GM19455 (cell line): ENCODE measurements around the gene TBC1D4.

Experiments used
- ATAC-seq: cut with Tn5 transposase; IDR thresholded peaks from one replicate; pipeline ENCODE4 v1.9.1; 2021; ENCODE audit not compliant: unreplicated experiment

TBC1D4 gene, protein sequence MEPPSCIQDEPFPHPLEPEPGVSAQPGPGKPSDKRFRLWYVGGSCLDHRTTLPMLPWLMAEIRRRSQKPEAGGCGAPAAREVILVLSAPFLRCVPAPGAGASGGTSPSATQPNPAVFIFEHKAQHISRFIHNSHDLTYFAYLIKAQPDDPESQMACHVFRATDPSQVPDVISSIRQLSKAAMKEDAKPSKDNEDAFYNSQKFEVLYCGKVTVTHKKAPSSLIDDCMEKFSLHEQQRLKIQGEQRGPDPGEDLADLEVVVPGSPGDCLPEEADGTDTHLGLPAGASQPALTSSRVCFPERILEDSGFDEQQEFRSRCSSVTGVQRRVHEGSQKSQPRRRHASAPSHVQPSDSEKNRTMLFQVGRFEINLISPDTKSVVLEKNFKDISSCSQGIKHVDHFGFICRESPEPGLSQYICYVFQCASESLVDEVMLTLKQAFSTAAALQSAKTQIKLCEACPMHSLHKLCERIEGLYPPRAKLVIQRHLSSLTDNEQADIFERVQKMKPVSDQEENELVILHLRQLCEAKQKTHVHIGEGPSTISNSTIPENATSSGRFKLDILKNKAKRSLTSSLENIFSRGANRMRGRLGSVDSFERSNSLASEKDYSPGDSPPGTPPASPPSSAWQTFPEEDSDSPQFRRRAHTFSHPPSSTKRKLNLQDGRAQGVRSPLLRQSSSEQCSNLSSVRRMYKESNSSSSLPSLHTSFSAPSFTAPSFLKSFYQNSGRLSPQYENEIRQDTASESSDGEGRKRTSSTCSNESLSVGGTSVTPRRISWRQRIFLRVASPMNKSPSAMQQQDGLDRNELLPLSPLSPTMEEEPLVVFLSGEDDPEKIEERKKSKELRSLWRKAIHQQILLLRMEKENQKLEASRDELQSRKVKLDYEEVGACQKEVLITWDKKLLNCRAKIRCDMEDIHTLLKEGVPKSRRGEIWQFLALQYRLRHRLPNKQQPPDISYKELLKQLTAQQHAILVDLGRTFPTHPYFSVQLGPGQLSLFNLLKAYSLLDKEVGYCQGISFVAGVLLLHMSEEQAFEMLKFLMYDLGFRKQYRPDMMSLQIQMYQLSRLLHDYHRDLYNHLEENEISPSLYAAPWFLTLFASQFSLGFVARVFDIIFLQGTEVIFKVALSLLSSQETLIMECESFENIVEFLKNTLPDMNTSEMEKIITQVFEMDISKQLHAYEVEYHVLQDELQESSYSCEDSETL (N-terminal part only)

DNA sequence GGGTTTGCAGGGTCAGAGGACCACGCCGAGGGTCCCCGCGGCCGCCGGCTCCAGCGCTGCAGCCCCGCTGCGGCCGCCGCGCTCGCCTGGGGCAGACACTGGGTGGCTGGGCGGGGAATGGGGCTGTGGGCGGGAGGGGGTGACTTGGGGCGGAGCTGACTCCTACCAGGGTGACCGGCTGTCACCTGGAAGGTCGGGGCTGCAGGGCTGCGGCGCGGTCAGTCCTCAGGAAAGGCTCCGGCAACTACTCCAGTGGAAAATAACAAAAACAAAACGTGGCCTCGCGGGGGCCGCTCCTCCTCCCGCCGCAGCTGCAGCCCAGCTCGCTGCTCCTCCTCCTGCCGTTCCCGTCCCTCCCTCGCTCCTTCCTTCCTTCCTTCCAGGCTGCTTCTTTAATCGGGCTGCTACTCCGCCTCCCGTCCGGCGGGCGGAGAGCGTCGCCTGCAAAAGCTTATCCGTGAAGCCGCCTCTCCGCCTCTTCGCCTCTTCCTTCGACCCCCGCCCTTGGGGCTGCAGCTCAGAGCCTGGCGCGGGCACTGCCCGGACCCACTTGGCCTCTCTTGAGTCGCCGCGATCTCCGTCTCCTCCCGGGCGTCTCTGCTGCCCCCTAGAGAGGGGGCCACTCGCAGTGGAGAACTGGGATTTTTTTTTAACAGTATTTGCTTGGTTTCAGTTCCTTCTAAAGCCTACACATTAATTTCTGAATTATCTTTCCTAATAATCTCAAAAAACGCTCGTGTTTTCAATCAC, at the start of gene TBC1D4:
Gene TBC1D4 (minus strand): TSS at position 100 of the 750 bp plus-strand sequence. CDS start 402 bp downstream, outside the sequence.
- peak; percentile 82 for ATAC-seq

- no peak for ATAC-seq
Measured at GRCh38 chr13:75530549-75530961, 48.6 kb upstream of the TBC1D4 start.

DNA sequence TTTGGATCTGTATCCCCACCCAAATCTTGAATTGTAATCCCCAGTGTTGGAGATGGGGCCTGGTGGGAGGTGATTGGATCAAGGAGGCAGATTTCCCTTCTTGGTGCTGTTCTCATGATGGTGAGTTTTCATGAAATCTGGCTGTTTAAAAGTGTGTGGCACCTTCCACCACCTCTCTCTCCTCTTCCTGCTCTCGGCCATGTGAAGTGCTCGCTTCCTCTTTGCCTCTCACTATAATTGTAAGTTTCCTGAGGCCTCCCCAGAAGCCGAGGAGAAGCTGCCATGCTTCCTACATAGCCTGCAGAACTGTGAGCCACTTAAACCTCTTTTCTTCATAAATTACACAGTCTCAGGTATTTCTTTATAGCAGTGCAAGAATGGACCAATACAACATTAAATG, 40.0 kb upstream of the TBC1D4 start:
- ATAC-seq, result no peak

DNA sequence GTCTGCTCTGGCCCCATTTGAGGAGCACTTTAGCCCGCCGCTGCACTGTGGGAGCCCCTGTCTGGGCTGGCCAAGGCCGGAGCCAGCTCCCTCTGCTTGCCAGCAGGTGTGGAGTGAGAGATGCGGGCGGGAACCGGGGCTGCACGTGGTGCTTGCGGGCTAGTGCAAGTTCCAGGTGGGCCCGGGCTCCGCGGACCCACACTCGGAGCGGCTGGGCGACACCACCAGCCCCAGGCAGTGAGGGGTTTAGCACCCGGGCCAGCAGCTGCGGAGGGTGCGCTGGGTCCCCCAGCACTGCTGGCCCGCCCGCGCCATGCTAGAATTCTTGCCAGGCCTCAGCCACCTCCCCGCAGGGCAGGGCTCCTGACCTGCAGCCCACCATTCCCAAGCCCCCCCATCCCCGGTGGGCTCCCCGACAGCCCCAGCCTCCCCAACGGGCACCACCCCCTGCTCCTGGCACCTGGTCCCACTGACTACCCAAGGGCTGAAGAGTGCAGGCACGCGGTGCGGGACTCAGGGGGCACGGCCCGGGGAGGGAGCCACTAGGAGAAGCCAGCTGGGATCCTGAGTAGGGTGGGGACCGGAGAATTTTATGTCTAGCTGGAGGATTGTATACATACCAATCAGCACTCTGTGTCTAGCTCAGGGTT, 36.6 kb upstream of the TBC1D4 start:
- no peak for ATAC-seq

DNA sequence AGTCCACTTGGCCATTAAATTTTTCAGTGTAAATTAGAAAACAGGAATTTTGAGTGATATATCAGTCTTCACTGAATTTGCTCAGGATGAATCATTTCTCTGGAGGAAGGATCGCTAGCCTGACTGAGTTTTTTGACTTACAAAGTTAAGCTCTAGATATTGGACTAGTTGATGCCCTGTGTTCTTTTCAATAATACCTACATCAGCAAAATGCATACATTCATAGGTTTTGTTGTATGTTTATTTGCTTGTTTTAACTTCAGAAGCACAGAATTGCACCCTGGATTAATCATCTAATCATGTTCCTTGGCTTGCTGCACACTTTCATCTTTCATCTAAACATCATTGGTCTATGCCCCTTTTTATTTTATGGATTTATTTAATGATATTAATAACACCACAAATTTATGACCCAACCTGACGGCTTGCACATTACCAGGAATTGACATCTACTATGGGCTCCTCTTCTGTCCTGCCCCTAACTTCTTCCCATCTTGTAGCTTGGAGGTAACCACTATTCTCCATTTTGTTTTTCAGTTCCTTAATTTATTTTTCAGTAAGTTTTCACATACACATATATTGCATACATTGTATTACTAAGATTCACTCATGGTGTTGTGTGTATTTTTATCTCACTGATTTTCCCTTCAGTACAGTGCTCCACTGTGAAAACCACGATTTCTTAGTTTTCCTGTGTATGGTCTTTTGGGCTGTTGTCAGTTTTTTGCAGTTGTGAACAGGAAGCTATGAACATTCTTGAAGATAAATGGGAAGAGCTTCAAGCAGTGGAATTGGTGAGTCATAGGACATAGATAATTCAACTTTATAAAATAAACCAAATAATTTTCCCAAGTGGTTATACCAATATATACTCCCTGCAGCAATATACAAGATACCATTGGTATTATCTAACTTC, 32.4 kb upstream of the TBC1D4 start:
- no peak for ATAC-seq

GRCh38 chr13:75513271-75513670, 31.3 kb upstream of the TBC1D4 start:
- no peak for ATAC-seq

- peak; percentile 87 for ATAC-seq
Measured at GRCh38 chr13:75512253-75512652, 30.3 kb upstream of the TBC1D4 start.

DNA sequence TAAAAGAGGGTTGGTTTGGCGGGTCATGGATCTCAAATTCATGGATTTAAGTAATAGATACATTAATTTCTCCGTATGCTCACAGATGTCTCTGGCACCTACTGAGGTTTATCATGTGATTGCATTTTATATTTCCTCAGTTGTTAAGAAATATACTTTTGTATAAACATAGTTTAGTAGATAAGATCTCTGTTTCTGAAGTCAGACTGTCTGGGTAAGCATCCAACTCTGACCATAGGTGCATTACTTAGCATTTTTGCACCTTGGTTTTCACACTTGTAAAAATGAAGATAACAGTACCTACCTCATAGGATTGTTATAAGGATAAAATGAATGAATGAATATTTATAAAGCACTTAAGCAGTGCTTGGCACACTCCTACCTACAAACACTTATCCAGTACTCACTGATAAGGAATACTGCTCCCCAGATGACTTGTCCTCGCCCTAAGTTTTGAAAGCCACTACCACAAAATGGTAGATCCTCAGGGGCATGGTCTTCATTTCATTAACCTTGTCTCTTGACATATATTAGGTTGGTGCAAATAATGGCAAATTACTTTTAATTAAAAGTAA, 29.2 kb upstream of the TBC1D4 start:
- no peak for ATAC-seq

DNA sequence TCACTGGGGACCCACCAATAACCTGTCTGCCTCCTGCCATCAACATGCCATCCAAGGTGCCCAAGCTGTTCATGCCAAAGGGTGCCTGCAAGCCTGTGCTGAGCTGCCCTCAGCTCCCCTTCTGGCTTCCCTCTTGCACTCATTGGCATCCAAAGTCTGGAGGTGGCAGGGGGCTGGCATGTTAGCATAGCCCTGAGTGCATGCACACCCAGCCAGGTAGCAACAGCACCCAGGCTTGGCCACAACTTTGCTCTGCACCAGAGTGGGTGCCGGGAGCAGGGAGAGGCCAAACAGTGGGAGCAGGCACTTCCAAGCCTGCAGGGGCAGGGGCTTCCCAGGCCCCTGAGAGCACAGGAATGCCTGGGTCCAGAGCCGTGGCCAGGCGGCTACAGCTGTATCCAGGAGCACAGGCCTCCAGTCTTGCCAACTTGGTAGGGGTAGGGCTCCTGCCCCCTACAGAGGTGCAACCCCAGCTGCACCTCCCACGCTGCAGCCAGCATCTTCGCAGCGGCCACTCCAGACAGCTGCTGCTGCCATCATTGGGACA, 26.1 kb upstream of the TBC1D4 start:
- no peak for ATAC-seq

DNA sequence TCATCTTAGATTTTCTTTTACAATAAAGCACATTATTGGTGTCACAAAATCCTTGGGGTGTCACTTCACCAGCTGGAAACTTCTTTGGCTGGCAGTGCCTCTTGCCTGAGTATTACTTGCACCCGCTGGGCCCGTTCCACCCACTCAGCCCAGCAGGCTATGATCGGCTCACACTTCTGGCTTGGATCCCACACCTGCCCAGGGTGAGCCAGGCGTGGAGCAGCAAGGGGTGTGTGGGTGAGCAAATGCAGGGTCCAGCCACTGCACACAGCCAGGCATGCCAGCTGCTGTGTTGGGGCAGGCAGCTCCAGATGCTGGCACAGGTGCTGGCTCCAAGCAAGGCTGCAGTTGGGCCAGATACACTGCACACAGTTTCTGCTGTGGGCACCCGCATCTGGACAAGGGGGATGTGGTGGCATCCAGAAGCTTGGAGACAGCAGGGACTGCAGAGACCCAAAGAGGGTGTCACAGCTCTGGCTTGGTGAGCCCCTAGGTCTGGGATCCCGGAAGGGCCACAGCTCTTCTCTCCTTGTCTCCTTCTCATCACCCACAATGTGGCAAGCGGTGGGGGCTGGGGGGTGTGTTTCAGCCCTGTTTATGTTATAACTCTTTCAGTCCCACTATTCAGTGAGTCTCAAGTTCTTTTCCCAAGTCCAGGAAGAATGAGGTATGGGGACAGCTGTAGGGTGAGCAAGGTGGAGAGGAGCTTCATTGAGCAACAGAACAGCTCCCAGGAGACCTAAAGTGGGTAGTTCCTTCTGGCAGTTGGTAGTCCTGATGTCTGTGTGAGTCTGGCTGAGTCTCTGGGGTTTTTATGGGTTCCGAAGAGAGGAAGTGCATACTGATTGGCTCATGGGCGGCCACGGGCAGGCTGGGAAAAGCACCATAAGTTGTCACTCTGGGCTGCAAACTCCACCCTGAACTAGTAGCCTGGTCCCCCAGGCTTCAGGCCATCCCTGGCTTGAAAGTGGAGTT, 25.3 kb upstream of the TBC1D4 start:
- ATAC-seq, result no peak

DNA sequence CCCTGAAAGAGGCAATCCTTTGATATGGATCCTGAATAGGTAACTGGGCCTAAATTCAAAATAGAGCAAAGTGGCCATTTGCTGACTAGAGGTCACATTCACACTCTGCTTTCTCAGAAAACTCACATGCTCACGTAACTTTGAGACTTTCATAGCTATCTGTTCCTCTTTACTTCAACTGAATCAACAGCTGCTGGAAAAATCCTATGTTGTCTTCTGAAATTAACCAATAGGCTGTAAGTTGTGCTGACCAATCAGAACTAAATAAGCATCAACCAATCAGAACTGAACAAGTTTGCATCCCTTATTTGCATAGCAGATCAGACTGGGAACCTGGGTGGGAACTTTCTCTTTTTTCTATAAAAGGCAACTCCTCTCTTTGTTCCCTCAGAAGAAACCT, 24.0 kb upstream of the TBC1D4 start:
- no peak for ATAC-seq

- ATAC-seq, result no peak
Measured at GRCh38 chr13:75505327-75505726, 23.4 kb upstream of the TBC1D4 start.

GRCh38 chr13:75495938-75496337, 14.0 kb upstream of the TBC1D4 start:
- ATAC-seq, result no peak

DNA sequence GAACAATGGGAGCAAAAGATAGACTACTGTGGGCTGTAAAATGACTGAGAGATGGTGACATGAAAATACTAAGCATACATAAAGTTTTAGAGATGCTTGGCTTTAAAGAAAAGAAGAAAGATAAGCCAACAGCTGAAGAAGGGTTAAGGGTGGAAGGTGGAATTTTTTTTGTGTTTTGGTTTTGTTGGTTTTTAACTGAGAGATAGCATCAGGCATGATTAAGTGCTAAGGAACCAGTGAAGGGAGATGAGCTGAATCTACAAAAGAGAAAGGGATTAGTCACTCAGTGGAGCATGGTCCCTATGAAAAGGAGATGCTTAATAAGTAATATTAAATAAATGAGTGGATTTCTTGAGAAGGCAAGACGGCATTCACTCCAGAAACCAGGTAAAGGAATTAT, 12.5 kb upstream of the TBC1D4 start:
- no peak for ATAC-seq

DNA sequence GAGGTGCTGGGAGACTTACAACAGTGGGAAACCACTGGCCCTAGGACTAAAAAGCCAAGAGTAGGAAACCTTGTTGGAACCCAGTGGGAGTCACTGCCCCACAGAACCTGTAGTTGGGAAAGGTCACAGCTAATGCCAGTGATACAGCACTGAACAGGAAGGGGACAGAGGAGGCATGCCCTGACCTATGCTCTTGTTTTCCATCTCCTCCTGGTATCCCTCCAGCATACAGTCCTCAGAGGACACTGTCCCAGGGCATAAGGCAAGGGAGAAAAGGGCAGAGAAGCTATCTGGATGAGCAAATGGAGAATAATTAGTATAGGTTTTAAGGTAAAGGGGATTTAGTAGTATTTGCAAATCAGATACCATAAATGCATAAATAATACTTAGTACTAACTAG, 11.2 kb upstream of the TBC1D4 start:
- ATAC-seq, result no peak

- no peak for ATAC-seq
Measured at GRCh38 chr13:75492389-75492788, 10.4 kb upstream of the TBC1D4 start.

GRCh38 chr13:75491376-75491775, 9.4 kb upstream of the TBC1D4 start:
- ATAC-seq, result no peak
